HG02571 (cell line): ENCODE results near the gene CSTPP1.

ENCODE experiments used
- ATAC-seq: cut with Tn5 transposase; IDR thresholded peaks from one replicate; pipeline ENCODE4 v1.9.1; 2021; ENCODE audit warnings: mild to moderate bottlenecking, moderate library complexity; ENCODE audit not compliant: unreplicated experiment

Gene CSTPP1

GRCh38 chr11:46936138-46937110 lies at the start of gene CSTPP1:
Gene CSTPP1, plus strand, starts transcription at chr11:46936761. Its CDS starts 45 bp downstream, at chr11:46936806.
- ATAC-seq, result peak; percentile 92

- ATAC-seq, result no peak
Observed at GRCh38 chr11:46888636-46889035, 47.9 kb upstream of the CSTPP1 start.

GRCh38 chr11:46889251-46889650 lies 47.3 kb upstream of the CSTPP1 start:
- no peak for ATAC-seq

- ATAC-seq, result peak; percentile 48
Observed at GRCh38 chr11:46889689-46890475, 46.7 kb upstream of the CSTPP1 start.

GRCh38 chr11:46890665-46891064 lies 45.9 kb upstream of the CSTPP1 start:
- no peak for ATAC-seq

- no peak for ATAC-seq
Observed at GRCh38 chr11:46892109-46892508, 44.5 kb upstream of the CSTPP1 start.

GRCh38 chr11:46892838-46893237 lies 43.7 kb upstream of the CSTPP1 start:
- no peak for ATAC-seq

- ATAC-seq, result no peak
Observed at GRCh38 chr11:46894506-46894905, 42.1 kb upstream of the CSTPP1 start.

- ATAC-seq, result no peak
Observed at GRCh38 chr11:46894961-46895360, 41.6 kb upstream of the CSTPP1 start.

GRCh38 chr11:46895821-46896220 lies 40.7 kb upstream of the CSTPP1 start:
- no peak for ATAC-seq

GRCh38 chr11:46896719-46897406 lies 39.7 kb upstream of the CSTPP1 start:
- no peak for ATAC-seq

GRCh38 chr11:46898396-46899095 lies 38.0 kb upstream of the CSTPP1 start:
- ATAC-seq, result no peak

- ATAC-seq, result no peak
Observed at GRCh38 chr11:46899501-46900025, 37.0 kb upstream of the CSTPP1 start.

GRCh38 chr11:46900091-46900746 lies 36.3 kb upstream of the CSTPP1 start:
- no peak for ATAC-seq

GRCh38 chr11:46901156-46901555 lies 35.4 kb upstream of the CSTPP1 start:
- no peak for ATAC-seq

GRCh38 chr11:46902694-46903093 lies 33.9 kb upstream of the CSTPP1 start:
- no peak for ATAC-seq

- ATAC-seq, result no peak
Observed at GRCh38 chr11:46903846-46904245, 32.7 kb upstream of the CSTPP1 start.

- ATAC-seq, result no peak
Observed at GRCh38 chr11:46905806-46906205, 30.8 kb upstream of the CSTPP1 start.

- ATAC-seq, result no peak
Observed at GRCh38 chr11:46906609-46907041, 29.9 kb upstream of the CSTPP1 start.

- ATAC-seq, result no peak
Observed at GRCh38 chr11:46907606-46908005, 29.0 kb upstream of the CSTPP1 start.
